Measurements from ENCODE around the gene ANP32B. TPM values are rescaled to one million over a fixed set of nuclear protein-coding genes. Genes with fewer than 3 reads are reported as not detected.

ANP32B gene
- total RNA-seq (101 TPM), polyA plus RNA-seq (ENCODE audit: insufficient read depth, low read depth, low replicate concordance) (101 TPM)
- long read RNA-seq, donor 1, transcript ANP32B-201 (7 exons, 1,463 nt), result major isoform, 37 of 97 reads
- long read RNA-seq, donor 1, partial matches to known transcripts, result 53 of 97 reads
- long read RNA-seq, donor 1, other reads (novel, unspliced or antisense), result 6 of 97 reads
- long read RNA-seq, donor 2, transcript ANP32B-201 (7 exons, 1,463 nt), result major isoform, 50 of 105 reads
- long read RNA-seq, donor 2, partial matches to known transcripts, result 48 of 105 reads
- long read RNA-seq, donor 2, other reads (novel, unspliced or antisense), result 7 of 105 reads
- long read RNA-seq, donor 3, transcript ANP32B-201 (7 exons, 1,463 nt), result major isoform, 61 of 129 reads
- long read RNA-seq, donor 3, partial matches to known transcripts, result 63 of 129 reads
- long read RNA-seq, donor 3, other reads (novel, unspliced or antisense), result 5 of 129 reads
- long read RNA-seq, donor 4, transcript ANP32B-201 (7 exons, 1,463 nt), result major isoform, 45 of 45 reads
- long read RNA-seq, donor 4, partial matches to known transcripts, result 0 of 45 reads
- long read RNA-seq, donor 4, other reads (novel, unspliced or antisense), result 0 of 45 reads
- long read RNA-seq, donor 5, partial matches to known transcripts, result 0 of 3 reads
- long read RNA-seq, donor 5, other reads (novel, unspliced or antisense), result 0 of 3 reads
- long read RNA-seq, donor 6, transcript ANP32B-201 (7 exons, 1,463 nt), result major isoform, 68 of 156 reads
- long read RNA-seq, donor 6, partial matches to known transcripts, result 88 of 156 reads
- long read RNA-seq, donor 6, other reads (novel, unspliced or antisense), result 0 of 156 reads
- long read RNA-seq, donor 7, transcript ANP32B-201 (7 exons, 1,463 nt), result major isoform, 88 of 100 reads
- long read RNA-seq, donor 7, partial matches to known transcripts, result 9 of 100 reads
- long read RNA-seq, donor 7, other reads (novel, unspliced or antisense), result 3 of 100 reads
- long read RNA-seq, donor 8, transcript ANP32B-201 (7 exons, 1,463 nt), result major isoform, 47 of 142 reads
- long read RNA-seq, donor 8, partial matches to known transcripts, result 88 of 142 reads
- long read RNA-seq, donor 8, other reads (novel, unspliced or antisense), result 6 of 142 reads
- long read RNA-seq, donor 9, transcript ANP32B-201 (7 exons, 1,463 nt), result major isoform, 23 of 54 reads
- long read RNA-seq, donor 9, partial matches to known transcripts, result 31 of 54 reads
- long read RNA-seq, donor 9, other reads (novel, unspliced or antisense), result 0 of 54 reads
- long read RNA-seq, donor 10, transcript ANP32B-201 (7 exons, 1,463 nt), result major isoform, 44 of 113 reads
- long read RNA-seq, donor 10, partial matches to known transcripts, result 64 of 113 reads
- long read RNA-seq, donor 10, other reads (novel, unspliced or antisense), result 5 of 113 reads

- DNase-seq, result peak; percentile 92 to 97 (median 94)
- H3K4me3 ChIP-seq (ENCODE audit: low read length in 3 of 3), result peak within 1 kb of the TSS; percentile 70 to 76 (median 74)
- H3K27me3 ChIP-seq (ENCODE audit: control insufficient read depth, insufficient read depth, low read length), result no peaks in the 10 kb centered on the region
- H3K9me3 ChIP-seq (ENCODE audit: control insufficient read depth in 2 of 3, insufficient read depth in 1 of 3, low read length in 3 of 3), result no peaks in the 10 kb centered on the region
- intact Hi-C loops (cut with DNase I), result no loop called here
- H3K9ac ChIP-seq (ENCODE audit: low read length in 3 of 3), result peak within 1 kb of the TSS; percentile 40 to 96 (median 78)
- H3K4me1 ChIP-seq (ENCODE audit: control insufficient read depth in 2 of 3, insufficient read depth in 2 of 3, low read depth in 1 of 3, low read length in 3 of 3), result peaks cover 0 to 5% (median 3%) of the 10 kb centered on the region in 3 donors
- no peaks in the 10 kb centered on the region for H3K36me3 ChIP-seq (ENCODE audit: control insufficient read depth in 2 of 3, insufficient read depth in 3 of 3, low read length in 3 of 3)
- H3K27ac ChIP-seq (ENCODE audit: low read depth in 2 of 2, low read length in 2 of 2), result peak within 1 kb of the TSS; percentile 94 to 95
- no peak for FAIRE-seq
- TF ChIP-seq CTCF (IDR thresholded peaks at IDR 0.05; ENCODE audit: borderline replicate concordance, extremely low read depth, insufficient read depth), result peak; percentile 78
Measured at GRCh38 chr9:97982683-97983588, at the start of gene ANP32B. Gene ANP32B, plus strand, starts transcription at chr9:97983341. Its CDS starts 215 bp downstream, at chr9:97983556.

- peaks cover 2% of the 10 kb centered on the region for H3K27me3 ChIP-seq (ENCODE audit: control insufficient read depth, insufficient read depth, low read length)
- intact Hi-C loops (cut with DNase I), result no loop called here
- no peak overlapping the region for H3K4me3 ChIP-seq (ENCODE audit: low read length in 3 of 3)
- no peak overlapping the region for H3K27ac ChIP-seq (ENCODE audit: low read depth in 2 of 2, low read length in 2 of 2)
- no peaks in the 10 kb centered on the region for H3K4me1 ChIP-seq (ENCODE audit: control insufficient read depth in 2 of 3, insufficient read depth in 2 of 3, low read depth in 1 of 3, low read length in 3 of 3)
- no peaks in the 10 kb centered on the region for H3K36me3 ChIP-seq (ENCODE audit: control insufficient read depth in 2 of 3, insufficient read depth in 3 of 3, low read length in 3 of 3)
- H3K9ac ChIP-seq (ENCODE audit: low read length in 3 of 3), result no peak overlapping the region
- no peak for TF ChIP-seq CTCF (IDR thresholded peaks at IDR 0.05; ENCODE audit: borderline replicate concordance, extremely low read depth, insufficient read depth)
- DNase-seq (peak in 1 of 5 donors; percentile 19), FAIRE-seq (no peak)
- no peaks in the 10 kb centered on the region for H3K9me3 ChIP-seq (ENCODE audit: control insufficient read depth in 2 of 3, insufficient read depth in 1 of 3, low read length in 3 of 3)
Measured at GRCh38 chr9:97934321-97935115, 48.6 kb upstream of the ANP32B start.
